CD8-positive, alpha-beta memory T cell (primary cell): ENCODE measurements around the gene TMEM184C. TPM values are rescaled to one million over a fixed set of nuclear protein-coding genes. Genes with fewer than 3 reads are reported as not detected.

ENCODE experiments used
- CTCF ChIA-PET: fragments of 350-600 bp; sonication (Branson Sonifier 250); formaldehyde crosslinking; loops from one replicate; lab custom pipeline; 2021; ENCODE audit warnings: antibody characterized with exemption; lab: Charles Lee
- POLR2A ChIA-PET: fragments of 350-600 bp; sonication (Branson Sonifier 250); formaldehyde crosslinking; loops from one replicate; lab custom pipeline; 2021; ENCODE audit warnings: antibody characterized with exemption; lab: Charles Lee
- DNase-seq, 5 donors: peaks; one replicate each; pipeline versions ENCODE4 v3.0.0 to v3.0.0-alpha.2; 2020 to 2022; ENCODE audit warnings: mixed read lengths in 1 of 5
- H3K27ac ChIP-seq: one replicate; pipeline ENCODE4 v1.7.0; 2013; ENCODE audit warnings: low read depth, mild to moderate bottlenecking, low read length, moderate library complexity
- H3K27me3 ChIP-seq: 2 replicates; pipeline ENCODE4 v1.7.0; 2013; ENCODE audit warnings: low read length, mild to moderate bottlenecking; ENCODE audit not compliant: insufficient read depth, poor library complexity, severe bottlenecking
- H3K36me3 ChIP-seq: 2 replicates; pipeline ENCODE4 v1.7.0; 2013; ENCODE audit warnings: mild to moderate bottlenecking, low read length, moderate library complexity; ENCODE audit not compliant: insufficient read depth
- H3K4me1 ChIP-seq: 2 replicates; pipeline ENCODE4 v1.7.0; 2013; ENCODE audit warnings: mild to moderate bottlenecking, low read length, moderate library complexity; ENCODE audit not compliant: insufficient read depth
- H3K4me3 ChIP-seq: 2 replicates; pipeline ENCODE4 v1.7.0; 2013; ENCODE audit warnings: mild to moderate bottlenecking, low read length
- H3K9me3 ChIP-seq: 2 replicates; pipeline ENCODE4 v1.7.0; 2013; ENCODE audit warnings: mild to moderate bottlenecking, low read length
- H3K27ac Mint-ChIP-seq, 8 donors: one replicate each; pipeline ENCODE4 v1.8.0; 2020 to 2021; ENCODE audit warnings: mixed read lengths in 8 of 8, mild to moderate bottlenecking in 6 of 8, inconsistent platforms in 3 of 8, moderate library complexity in 3 of 8
- H3K27me3 Mint-ChIP-seq, 2 donors: one replicate each; pipeline ENCODE4 v1.8.0; 2020 to 2021; ENCODE audit warnings: mixed read lengths in 2 of 2, mild to moderate bottlenecking in 1 of 2, moderate library complexity in 1 of 2
- H3K36me3 Mint-ChIP-seq, 3 donors: one replicate each; pipeline ENCODE4 v1.8.0; 2020 to 2021; ENCODE audit warnings: mixed read lengths in 3 of 3, inconsistent platforms in 1 of 3, mild to moderate bottlenecking in 1 of 3
- H3K4me1 Mint-ChIP-seq, 3 donors: one replicate each; pipeline ENCODE4 v1.8.0; 2020 to 2021; ENCODE audit warnings: mixed read lengths in 3 of 3, inconsistent platforms in 1 of 3, mild to moderate bottlenecking in 1 of 3
- H3K4me3 Mint-ChIP-seq, 7 donors: one replicate each; pipeline ENCODE4 v1.8.0; 2020 to 2021; ENCODE audit warnings: mixed read lengths in 7 of 7, mild to moderate bottlenecking in 6 of 7, moderate library complexity in 4 of 7, inconsistent platforms in 2 of 7
- H3K9me3 Mint-ChIP-seq, 5 donors: one replicate each; pipeline ENCODE4 v1.8.0; 2020 to 2022; ENCODE audit warnings: mixed read lengths in 5 of 5, mild to moderate bottlenecking in 3 of 5, moderate library complexity in 2 of 5, inconsistent platforms in 1 of 5
- polyA plus RNA-seq: library from polyadenylated mRNA; unstranded; fragments of 300-500 nt; fragmentation: Illumina TruSeq; gene quantifications from one replicate; pipeline ENCODE4 v1.2.3, GENCODE V29; 2021
- total RNA-seq, 2 experiments: library from RNA; stranded (reverse); gene quantifications; one replicate each; pipeline ENCODE4 v1.2.3, GENCODE V29; 2021

The TMEM184C gene
- total and polyA plus RNA-seq, 3 experiments from 2014 or later, result 26.8 to 35.9 (median 31.6) TPM

- H3K27me3 Mint-ChIP-seq, result peaks cover 2 to 16% of the 10 kb centered on the region in 2 donors
- Histone ChIP-seq H3K4me1 (no peaks in the 10 kb centered on the region), H3K36me3 (no peaks in the 10 kb centered on the region), H3K27ac (no peak overlapping the region), H3K27me3 (no peaks in the 10 kb centered on the region), H3K4me3 (no peak overlapping the region), H3K9me3 (no peaks in the 10 kb centered on the region)
- H3K36me3 Mint-ChIP-seq, result no peaks in the 10 kb centered on the region
- POLR2A ChIA-PET, result no interaction called here
- no peak overlapping the region for H3K27ac Mint-ChIP-seq
- CTCF ChIA-PET, result interaction anchor here (1.0 to 1.3 kb wide), 2 partner anchors 26 to 278 kb away, joined by 3 read pairs; no protein-coding TSS in a partner anchor
- no peak for DNase-seq
- H3K4me1 Mint-ChIP-seq, result no peaks in the 10 kb centered on the region
- H3K9me3 Mint-ChIP-seq, result no peaks in the 10 kb centered on the region
- H3K4me3 Mint-ChIP-seq, result no peak overlapping the region
Measured at GRCh38 chr4:147599769-147600168, 17.4 kb upstream of the TMEM184C start.

GRCh38 chr4:147605499-147605898 lies 11.7 kb upstream of the TMEM184C start:
- Mint-ChIP-seq H3K9me3 (peaks cover 0 to 2% (median 0%) of the 10 kb centered on the region in 5 donors), H3K27ac (peak overlapping the region in 1 of 8 donors; percentile 35), H3K27me3 (peaks cover 11 to 24% of the 10 kb centered on the region in 2 donors), H3K4me1 (no peaks in the 10 kb centered on the region), H3K4me3 (no peak overlapping the region), H3K36me3 (no peaks in the 10 kb centered on the region)
- Histone ChIP-seq H3K27me3 (no peaks in the 10 kb centered on the region), H3K9me3 (no peaks in the 10 kb centered on the region), H3K4me1 (no peaks in the 10 kb centered on the region), H3K27ac (no peak overlapping the region), H3K36me3 (no peaks in the 10 kb centered on the region), H3K4me3 (no peak overlapping the region)
- ChIA-PET CTCF (interaction anchor here (1.3 kb wide), 1 partner anchor 12 kb away, joined by 4 read pairs; the partner anchor contains the start of gene TMEM184C), POLR2A (no interaction called here)
- no peak for DNase-seq

- no peak overlapping the region for H3K4me3 Mint-ChIP-seq
- H3K27me3 Mint-ChIP-seq, result peaks cover 13 to 17% of the 10 kb centered on the region in 2 donors
- no peak overlapping the region for H3K27ac Mint-ChIP-seq
- H3K9me3 Mint-ChIP-seq, result peaks cover 0 to 2% (median 0%) of the 10 kb centered on the region in 5 donors
- ChIA-PET POLR2A (no interaction called here), CTCF (interaction anchor here (0.9 kb wide), 1 partner anchor 10 kb away, joined by 3 read pairs; the partner anchor contains the start of gene TMEM184C)
- H3K9me3 ChIP-seq, result no peaks in the 10 kb centered on the region
- H3K4me1 Mint-ChIP-seq, result no peaks in the 10 kb centered on the region
- no peak overlapping the region for H3K27ac ChIP-seq
- H3K27me3 ChIP-seq, result no peaks in the 10 kb centered on the region
- H3K4me3 ChIP-seq, result no peak overlapping the region
- H3K36me3 Mint-ChIP-seq, result no peaks in the 10 kb centered on the region
- no peak for DNase-seq
- H3K36me3 ChIP-seq, result no peaks in the 10 kb centered on the region
- no peaks in the 10 kb centered on the region for H3K4me1 ChIP-seq
Measured at GRCh38 chr4:147607471-147607870, 9.7 kb upstream of the TMEM184C start.

- POLR2A ChIA-PET, result no interaction called here
- H3K9me3 Mint-ChIP-seq, result peaks cover 0 to 2% (median 0%) of the 10 kb centered on the region in 5 donors
- H3K9me3 ChIP-seq, result no peaks in the 10 kb centered on the region
Measured at GRCh38 chr4:147610686-147611085, 6.5 kb upstream of the TMEM184C start.

GRCh38 chr4:147616849-147617172 lies 386 bp upstream of the TMEM184C start:
- Histone ChIP-seq H3K36me3 (no peaks in the 10 kb centered on the region), H3K27ac (peak overlapping the region; percentile 89), H3K27me3 (no peaks in the 10 kb centered on the region), H3K4me3 (peak overlapping the region; percentile 95), H3K4me1 (peaks cover 37% of the 10 kb centered on the region), H3K9me3 (no peaks in the 10 kb centered on the region)
- ChIA-PET CTCF (interaction anchor here (0.8 to 2.3 kb wide), 7 partner anchors 9 to 250 kb away, joined by 3 to 9 read pairs (median 3); no protein-coding TSS in a partner anchor), POLR2A (interaction anchor here (0.6 to 2.2 kb wide), 5 partner anchors 13 to 1095 kb away, joined by 3 to 34 read pairs (median 8); partner anchors contain the start of genes NR3C2 and PRMT9)
- peaks cover 38 to 49% (median 46%) of the 10 kb centered on the region in 3 donors for H3K4me1 Mint-ChIP-seq
- peaks cover 6 to 29% (median 9%) of the 10 kb centered on the region in 3 donors for H3K36me3 Mint-ChIP-seq
- peak overlapping the region; percentile 82 to 100 (median 96) for H3K27ac Mint-ChIP-seq
- peaks cover 0 to 3% of the 10 kb centered on the region in 2 donors for H3K27me3 Mint-ChIP-seq
- H3K9me3 Mint-ChIP-seq, result no peaks in the 10 kb centered on the region
- peak overlapping the region; percentile 89 to 100 (median 94) for H3K4me3 Mint-ChIP-seq
- DNase-seq, result no peak

More at GRCh38 chr4:147610686-147611085, 6.5 kb upstream of the TMEM184C start:
- Histone ChIP-seq H3K27ac (no peak overlapping the region), H3K27me3 (no peaks in the 10 kb centered on the region), H3K4me1 (no peaks in the 10 kb centered on the region), H3K4me3 (no peak overlapping the region), H3K36me3 (no peaks in the 10 kb centered on the region)
- Mint-ChIP-seq H3K4me1 (peaks cover 0 to 2% (median 0%) of the 10 kb centered on the region in 3 donors), H3K27ac (no peak overlapping the region), H3K36me3 (peaks cover 0 to 2% (median 0%) of the 10 kb centered on the region in 3 donors), H3K4me3 (no peak overlapping the region), H3K27me3 (peaks cover 13 to 19% of the 10 kb centered on the region in 2 donors)
- CTCF ChIA-PET, result no interaction called here
- DNase-seq, result no peak

- no peaks in the 10 kb centered on the region for H3K9me3 ChIP-seq
- H3K36me3 Mint-ChIP-seq, result peaks cover 9 to 36% (median 12%) of the 10 kb centered on the region in 3 donors
- ChIA-PET POLR2A (interaction anchor here (1.0 to 2.2 kb wide), 5 partner anchors 8 to 825 kb away, joined by 3 to 34 read pairs (median 3); partner anchors contain the start of genes NR3C2 and PRMT9), CTCF (interaction anchor here (0.6 to 2.3 kb wide), 7 partner anchors 8 to 249 kb away, joined by 3 to 9 read pairs (median 3); no protein-coding TSS in a partner anchor)
- peaks cover 37% of the 10 kb centered on the region for H3K4me1 ChIP-seq
- no peak for DNase-seq
- H3K9me3 Mint-ChIP-seq, result no peaks in the 10 kb centered on the region
- peaks cover 43 to 57% (median 53%) of the 10 kb centered on the region in 3 donors for H3K4me1 Mint-ChIP-seq
- peak overlapping the region; percentile 89 to 100 (median 94) for H3K4me3 Mint-ChIP-seq
- H3K27me3 Mint-ChIP-seq, result peaks cover 0 to 3% of the 10 kb centered on the region in 2 donors
- H3K27ac ChIP-seq, result peak overlapping the region; percentile 89
- H3K36me3 ChIP-seq, result peaks cover 4% of the 10 kb centered on the region
- H3K4me3 ChIP-seq, result peak overlapping the region; percentile 95
- no peaks in the 10 kb centered on the region for H3K27me3 ChIP-seq
- H3K27ac Mint-ChIP-seq, result peak overlapping the region; percentile 82 to 100 (median 96)
Measured at GRCh38 chr4:147617841-147618691, 869 bp downstream of the TMEM184C start.

- H3K27ac ChIP-seq, result no peak overlapping the region
- H3K4me1 Mint-ChIP-seq, result peaks cover 46 to 65% (median 58%) of the 10 kb centered on the region in 3 donors
- H3K9me3 Mint-ChIP-seq, result no peaks in the 10 kb centered on the region
- peaks cover 37% of the 10 kb centered on the region for H3K4me1 ChIP-seq
- H3K27me3 Mint-ChIP-seq, result peaks cover 0 to 2% of the 10 kb centered on the region in 2 donors
- H3K4me3 ChIP-seq, result no peak overlapping the region
- peak overlapping the region; percentile 41 to 69 (median 66) for H3K4me3 Mint-ChIP-seq
- peaks cover 13% of the 10 kb centered on the region for H3K36me3 ChIP-seq
- no peaks in the 10 kb centered on the region for H3K27me3 ChIP-seq
- POLR2A ChIA-PET, result no interaction called here
- peaks cover 9 to 54% (median 18%) of the 10 kb centered on the region in 3 donors for H3K36me3 Mint-ChIP-seq
- no peak for DNase-seq
- CTCF ChIA-PET, result no interaction called here
- peak overlapping the region; percentile 1 to 69 (median 27) for H3K27ac Mint-ChIP-seq
- no peaks in the 10 kb centered on the region for H3K9me3 ChIP-seq
Measured at GRCh38 chr4:147620315-147620714, 3.1 kb downstream of the TMEM184C start.
